Fibroblast of upper back skin (primary cell): ENCODE results near the gene MYH11.
"Not testable (repeated sequence)": the region's sequence is repeated elsewhere in the genome, so short reads cannot be mapped to it uniquely, and the experiment has no call there.

Experiments
- DNase-seq: peaks from one replicate; pipeline ENCODE4 v3.0.0-alpha.2; 2013

MYH11 gene

DNA sequence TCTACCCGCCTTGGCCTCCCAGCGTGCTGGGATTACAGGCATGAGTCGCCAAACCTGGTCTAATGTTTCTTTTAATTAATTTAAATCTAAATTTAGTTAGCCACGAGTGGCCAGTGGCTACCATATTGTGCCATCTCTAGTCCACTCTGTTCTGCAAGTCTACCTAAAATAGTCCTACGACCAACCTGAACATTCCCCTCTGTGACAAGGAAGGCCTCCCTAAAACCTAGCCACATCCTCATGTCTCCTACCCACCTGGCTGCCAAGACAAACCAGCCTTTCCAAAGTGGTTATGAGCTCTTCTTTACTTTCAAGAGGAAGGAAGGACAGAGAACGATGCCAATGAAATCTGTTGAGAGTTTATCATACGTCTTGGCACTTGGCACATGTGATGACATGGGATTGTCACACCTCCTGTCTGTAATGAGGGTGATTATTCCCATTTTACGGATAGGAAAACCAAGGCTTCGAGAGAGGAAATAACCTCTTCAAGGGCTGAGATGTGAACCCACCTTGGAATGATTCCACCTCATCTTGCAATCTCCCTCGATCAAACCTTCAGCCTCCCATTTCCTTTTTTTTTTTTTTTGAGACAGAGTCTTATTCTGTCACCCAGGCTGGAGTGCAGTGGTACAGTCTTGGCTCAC, 19.7 kb downstream of the MYH11 start:
- no peak for DNase-seq

DNA sequence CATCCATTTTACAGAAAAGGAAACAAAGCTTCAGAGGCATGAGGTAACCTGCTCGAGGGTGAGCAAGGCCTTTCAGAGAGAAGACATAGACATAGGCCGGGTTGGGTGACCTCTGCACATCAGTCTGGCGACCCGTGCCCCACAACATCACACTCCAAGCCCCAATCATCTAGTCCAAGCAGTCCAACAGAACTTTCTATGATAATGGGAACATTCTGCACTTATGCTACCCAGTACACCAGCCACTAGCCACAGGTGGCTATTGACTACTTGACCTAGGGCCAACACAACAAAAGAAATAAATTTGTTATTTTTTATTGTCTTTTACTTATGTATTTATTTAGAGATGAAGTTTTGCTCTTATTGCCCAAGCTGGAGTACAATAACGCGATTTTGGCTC, 20.8 kb downstream of the MYH11 start:
- no peak for DNase-seq

- no peak for DNase-seq
These were observed 21.5 kb downstream of the MYH11 start for GRCh38 chr16:15835136-15835878.

DNA sequence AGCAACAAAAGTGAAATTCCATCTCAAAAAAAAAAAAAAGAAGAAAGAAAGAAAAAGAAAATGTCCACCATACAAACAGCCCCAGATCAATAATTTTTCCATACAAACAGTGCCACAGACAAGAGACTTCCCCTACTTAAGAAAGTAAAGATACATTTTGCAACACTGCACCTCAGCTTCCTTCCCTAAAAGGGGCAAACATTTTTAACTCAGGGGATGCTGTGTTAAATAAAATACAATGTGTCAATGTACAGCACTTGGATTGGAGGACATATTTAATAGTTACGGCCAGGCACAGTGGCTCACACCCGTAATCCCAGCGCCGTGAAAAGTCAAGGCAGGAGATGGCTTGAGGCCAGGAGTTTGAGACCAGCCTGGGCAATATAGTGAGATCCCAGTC, 22.3 kb downstream of the MYH11 start:
- DNase-seq: no peak

DNA sequence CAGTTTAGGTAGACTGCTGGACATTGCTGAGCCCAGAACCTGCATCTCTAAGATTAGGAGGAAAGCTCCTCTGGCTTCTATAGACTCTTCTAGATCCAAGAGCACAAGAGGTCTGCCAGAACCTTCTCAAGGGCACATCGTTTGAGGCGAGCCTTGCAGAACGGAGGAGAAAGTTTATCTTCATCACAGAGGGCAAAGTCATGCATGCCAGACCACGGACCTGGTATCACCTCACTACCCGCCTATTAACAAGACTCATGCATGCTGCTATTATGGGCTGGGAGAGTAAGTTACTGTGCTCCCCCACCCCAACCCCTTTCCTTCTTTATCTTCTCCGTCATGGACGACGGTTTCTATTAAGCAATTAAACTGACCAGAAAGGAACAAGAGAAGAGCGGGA, 23.3 kb downstream of the MYH11 start:
- no peak for DNase-seq

DNA sequence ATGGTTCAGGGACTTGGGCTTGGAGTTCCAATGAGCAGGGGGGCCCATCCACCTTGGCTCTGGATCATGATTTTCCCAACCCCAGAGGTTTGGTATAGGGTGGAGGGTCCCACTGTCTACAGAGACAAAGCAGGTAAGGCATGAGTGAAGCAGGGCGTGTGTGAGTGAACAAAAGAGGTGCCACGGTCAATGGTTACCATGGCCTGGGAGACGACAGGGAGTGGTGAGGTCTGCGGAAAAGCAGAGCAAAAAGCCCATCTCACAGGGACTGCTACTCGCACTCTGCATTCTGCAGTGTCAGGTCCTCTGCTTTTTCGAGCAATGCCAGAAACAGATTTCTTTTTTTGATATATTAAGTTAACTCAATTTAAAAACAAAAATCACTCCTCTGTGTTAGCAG, 24.6 kb downstream of the MYH11 start:
- no peak for DNase-seq

GRCh38 chr16:15830832-15831451, 25.9 kb downstream of the MYH11 start:
- DNase-seq: no peak

DNA sequence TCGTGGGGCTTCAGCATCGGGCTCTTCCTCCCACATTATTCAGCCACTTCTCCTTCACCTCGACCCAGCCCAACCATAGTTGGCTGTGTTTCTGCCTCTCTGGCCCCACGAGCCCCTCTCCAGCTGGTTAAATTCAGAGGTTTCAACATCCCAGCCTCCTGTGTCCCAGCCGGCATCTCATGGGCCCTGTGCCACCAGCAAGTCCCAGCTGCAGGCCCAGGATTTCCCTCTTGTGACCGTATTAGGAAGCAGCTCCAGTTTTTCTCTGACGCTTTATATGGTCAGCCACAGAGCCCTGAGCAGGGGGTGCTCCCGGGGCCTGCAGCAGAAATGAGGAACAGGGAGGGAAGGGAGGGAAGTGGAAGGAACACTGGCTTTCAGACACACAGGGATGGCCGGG, 27.4 kb downstream of the MYH11 start:
- peak; percentile 34 for DNase-seq

GRCh38 chr16:15827709-15828343, 29.0 kb downstream of the MYH11 start:
- no peak for DNase-seq

DNA sequence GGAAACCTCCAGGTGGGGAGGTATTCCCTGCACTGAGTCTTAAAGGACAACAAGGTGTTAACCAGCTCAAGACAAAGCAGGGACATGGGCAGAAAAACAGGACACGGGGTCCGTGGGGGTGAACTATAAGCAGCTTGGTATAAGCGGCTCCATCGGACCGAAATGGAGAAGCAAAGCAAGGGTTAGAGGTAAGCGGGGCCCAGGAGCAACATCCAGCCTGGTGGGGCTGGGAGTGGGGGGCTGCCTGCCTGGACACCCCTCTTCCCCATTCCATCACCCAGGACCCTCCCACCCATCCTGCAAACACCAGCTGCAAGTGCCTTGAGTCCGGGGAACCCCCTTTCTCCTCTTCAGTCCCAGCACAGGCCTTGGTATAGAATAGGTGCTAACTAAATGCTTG, 29.5 kb downstream of the MYH11 start:
- DNase-seq: no peak

GRCh38 chr16:15825750-15826305, 31.0 kb downstream of the MYH11 start:
- no peak for DNase-seq

DNA sequence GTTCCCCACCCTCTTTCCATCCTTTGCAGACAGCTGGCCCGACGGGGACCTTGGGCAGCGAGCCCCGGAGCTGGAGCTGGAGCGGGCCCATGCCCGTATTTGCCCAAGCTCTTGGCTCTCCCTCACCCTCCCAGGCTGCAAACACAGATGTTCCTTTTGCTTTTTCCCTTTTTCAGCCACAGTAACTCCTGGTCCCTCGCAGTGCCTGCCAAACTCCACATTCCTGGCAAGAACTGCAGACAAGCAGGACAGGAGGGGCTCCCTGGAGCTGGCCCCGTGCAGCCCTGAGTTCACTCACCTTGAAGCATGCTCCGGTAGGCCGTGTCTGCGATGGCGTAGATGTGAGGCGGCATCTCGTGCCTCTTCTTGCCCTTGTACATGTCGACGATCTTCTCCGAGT, 33.9 kb downstream of the MYH11 start:
- no peak for DNase-seq

GRCh38 chr16:15820837-15821236, 36.0 kb downstream of the MYH11 start:
- no peak for DNase-seq

DNA sequence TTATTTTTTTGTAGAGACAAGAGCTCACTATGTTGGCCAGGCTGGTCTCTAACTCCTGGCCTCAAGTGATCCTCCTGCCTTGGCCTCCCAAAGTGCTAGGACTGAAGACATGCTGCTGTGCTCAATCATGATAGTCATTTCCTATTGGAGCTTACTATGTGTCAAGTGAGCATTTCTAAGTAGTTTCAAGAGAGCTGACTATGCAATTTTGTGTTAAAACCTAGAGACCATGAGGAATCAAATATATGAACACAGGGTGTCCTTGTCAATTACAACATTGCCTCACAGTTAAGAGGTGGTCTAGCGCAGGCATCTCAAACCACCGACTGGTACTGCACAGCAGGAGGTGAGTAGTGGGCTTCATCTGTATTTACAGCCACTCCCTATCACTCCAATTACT, 37.8 kb downstream of the MYH11 start:
- no peak for DNase-seq

GRCh38 chr16:15817446-15817845, 39.4 kb downstream of the MYH11 start:
- DNase-seq: no peak

GRCh38 chr16:15816228-15816627, 40.6 kb downstream of the MYH11 start:
- DNase-seq: no peak

- DNase-seq: not testable (repeated sequence)
These were observed 44.5 kb downstream of the MYH11 start for GRCh38 chr16:15812401-15812750.

DNA sequence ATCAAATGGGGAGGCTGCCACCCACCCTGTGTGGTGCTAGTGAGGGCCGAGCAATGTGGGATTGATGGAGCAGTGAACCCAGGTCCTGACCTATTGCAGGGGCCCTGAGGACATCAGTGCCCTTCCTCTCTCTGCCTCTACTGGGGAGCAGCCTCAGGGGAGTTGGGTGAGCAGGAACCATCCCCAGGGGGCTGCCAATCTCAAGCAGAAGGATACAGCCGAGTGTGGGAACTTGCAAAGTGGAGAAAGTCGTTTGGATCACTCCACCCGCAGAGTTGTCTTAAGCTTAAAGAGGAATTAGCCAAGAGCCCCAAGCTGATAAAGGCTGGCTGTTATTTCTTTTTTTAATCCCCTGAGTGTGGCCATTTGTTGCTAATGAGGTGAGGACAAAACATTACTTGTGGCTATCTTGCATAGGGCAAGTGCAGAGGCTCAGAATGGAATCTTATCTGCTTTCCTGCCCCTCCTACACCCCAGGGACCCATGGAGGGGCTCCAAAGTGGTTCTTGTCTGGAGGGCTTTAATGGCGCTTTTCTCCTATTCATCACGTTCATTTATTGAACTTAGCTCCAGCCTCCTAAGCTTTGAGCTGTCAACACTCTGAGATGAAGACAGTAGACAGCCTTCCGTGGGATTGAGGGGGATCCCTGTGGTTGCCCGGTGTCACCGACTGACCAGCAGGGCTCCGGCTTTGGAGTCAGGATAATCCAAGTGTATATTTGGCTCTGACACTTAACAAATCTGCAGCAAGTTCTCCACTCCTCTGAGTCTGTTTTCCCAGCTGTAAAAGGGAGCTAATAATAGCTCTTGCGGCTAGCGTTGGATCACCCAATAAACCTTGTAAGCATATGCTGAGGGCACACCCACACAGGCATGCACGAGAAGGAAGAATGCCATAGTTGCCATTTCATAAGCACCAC, 45.1 kb downstream of the MYH11 start:
- DNase-seq: peak; percentile 84

GRCh38 chr16:15810949-15811348, 45.9 kb downstream of the MYH11 start:
- no peak for DNase-seq

GRCh38 chr16:15810411-15810810, 46.4 kb downstream of the MYH11 start:
- DNase-seq: peak; percentile 12

GRCh38 chr16:15809297-15809696, 47.5 kb downstream of the MYH11 start:
- DNase-seq: not testable (repeated sequence)

- DNase-seq: no peak
These were observed 48.8 kb downstream of the MYH11 start for GRCh38 chr16:15808071-15808470.
